ENCODE results near the gene CIB4. TPM values are rescaled to one million over a fixed set of nuclear protein-coding genes. Genes with fewer than 3 reads are reported as not detected.

The CIB4 gene
- total RNA-seq, 1 experiment from 2014 or later, result not detected

DNA sequence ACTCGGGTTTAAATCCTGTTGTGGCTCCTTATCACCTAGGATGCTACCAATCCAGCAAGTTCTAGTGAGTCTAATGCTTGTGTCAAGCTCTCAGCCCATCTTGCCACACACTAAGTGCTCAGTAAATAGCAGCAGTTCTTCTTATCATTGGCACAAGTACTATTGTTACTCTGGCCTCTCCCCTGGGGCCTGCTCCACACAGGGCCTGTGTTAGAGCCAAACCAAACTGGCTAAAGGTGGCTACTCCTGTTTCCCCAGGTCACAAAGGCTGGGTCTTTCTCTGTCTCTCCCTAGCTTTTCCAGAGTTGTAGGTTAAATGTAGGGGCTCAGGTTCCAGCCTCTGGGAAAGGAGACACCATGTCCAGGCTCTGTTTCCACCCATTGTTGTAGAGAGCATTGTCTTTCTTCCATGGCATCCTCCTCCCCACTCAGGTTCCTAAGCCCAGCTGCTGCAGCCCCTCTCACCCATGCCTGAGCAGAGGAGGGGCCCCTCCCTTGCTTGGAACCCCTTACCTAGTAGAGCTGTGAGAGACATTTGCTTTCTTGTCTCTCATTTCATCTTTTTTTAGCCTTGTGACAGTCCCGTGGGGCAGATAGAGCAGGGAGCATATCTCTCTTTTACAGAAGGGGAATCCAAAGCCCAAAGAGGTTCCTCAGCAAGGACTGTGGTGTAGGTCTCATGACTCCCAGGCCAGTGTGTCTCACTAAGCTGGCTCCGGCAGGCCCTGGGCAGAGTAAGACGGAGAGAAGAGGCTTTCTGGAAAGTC lies 106.9 kb downstream of the CIB4 start:
- TF ChIP-seq, protein P1, sequence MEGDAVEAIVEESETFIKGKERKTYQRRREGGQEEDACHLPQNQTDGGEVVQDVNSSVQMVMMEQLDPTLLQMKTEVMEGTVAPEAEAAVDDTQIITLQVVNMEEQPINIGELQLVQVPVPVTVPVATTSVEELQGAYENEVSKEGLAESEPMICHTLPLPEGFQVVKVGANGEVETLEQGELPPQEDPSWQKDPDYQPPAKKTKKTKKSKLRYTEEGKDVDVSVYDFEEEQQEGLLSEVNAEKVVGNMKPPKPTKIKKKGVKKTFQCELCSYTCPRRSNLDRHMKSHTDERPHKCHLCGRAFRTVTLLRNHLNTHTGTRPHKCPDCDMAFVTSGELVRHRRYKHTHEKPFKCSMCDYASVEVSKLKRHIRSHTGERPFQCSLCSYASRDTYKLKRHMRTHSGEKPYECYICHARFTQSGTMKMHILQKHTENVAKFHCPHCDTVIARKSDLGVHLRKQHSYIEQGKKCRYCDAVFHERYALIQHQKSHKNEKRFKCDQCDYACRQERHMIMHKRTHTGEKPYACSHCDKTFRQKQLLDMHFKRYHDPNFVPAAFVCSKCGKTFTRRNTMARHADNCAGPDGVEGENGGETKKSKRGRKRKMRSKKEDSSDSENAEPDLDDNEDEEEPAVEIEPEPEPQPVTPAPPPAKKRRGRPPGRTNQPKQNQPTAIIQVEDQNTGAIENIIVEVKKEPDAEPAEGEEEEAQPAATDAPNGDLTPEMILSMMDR (conservative IDR thresholded peaks at IDR 0.05; ENCODE audit: low read depth, low read length), result no peak
- TF ChIP-seq EZH2 (IDR thresholded peaks at IDR 0.05; ENCODE audit: borderline replicate concordance, low read depth, low read length, poor library complexity, severe bottlenecking), result no peak
- H3K4me3 ChIP-seq (ENCODE audit: low read depth, low read length, poor library complexity, severe bottlenecking), result no peak overlapping the region
- no peaks in the 10 kb centered on the region for H3K27me3 ChIP-seq (replicated peaks; ENCODE audit: insufficient read depth, low read depth, low read length, poor library complexity)
- H3K4me1 ChIP-seq (ENCODE audit: insufficient read depth, low read length, poor library complexity, severe bottlenecking), result no peaks in the 10 kb centered on the region
- H3K27ac ChIP-seq (ENCODE audit: low read depth, low read length, poor library complexity, severe bottlenecking), result no peak overlapping the region
- no peak for DNase-seq (ENCODE audit: low spot score)
- H3K36me3 ChIP-seq (ENCODE audit: insufficient read depth, low read length, poor library complexity, severe bottlenecking), result no peaks in the 10 kb centered on the region
- ChIA-PET POLR2A (ENCODE audit: low non-redundant PET) (no interaction called here), CTCF (no interaction called here)
- intact Hi-C loops (cut with micrococcal nuclease; ENCODE audit: unreplicated experiment), result no loop called here
- H3K9me3 ChIP-seq (ENCODE audit: low read depth, low read length, poor library complexity, severe bottlenecking), result no peaks in the 10 kb centered on the region
- BruUV-seq (replicated peaks), result no TSS peak

DNA sequence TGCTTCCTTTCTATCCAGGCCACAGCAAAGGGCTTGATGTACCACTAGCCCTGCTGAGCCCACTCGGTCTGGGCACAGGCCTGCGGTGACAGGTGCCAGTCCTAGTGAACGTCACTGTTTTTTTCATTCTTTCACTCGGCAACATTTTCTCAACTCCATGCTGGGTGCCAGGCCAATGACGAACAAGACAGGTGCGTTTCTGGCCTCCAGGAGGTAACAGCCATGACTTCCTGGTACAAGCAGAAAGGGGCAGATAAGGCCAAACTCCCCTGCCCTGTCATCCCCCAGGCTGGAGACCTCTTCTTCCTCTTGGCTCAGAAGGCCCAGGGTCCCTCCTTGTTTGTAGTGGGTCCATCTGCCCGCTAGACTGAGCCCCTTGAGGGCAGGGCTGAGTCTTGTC lies 107.5 kb downstream of the CIB4 start:
- no peaks in the 10 kb centered on the region for H3K4me1 ChIP-seq (ENCODE audit: insufficient read depth, low read length, poor library complexity, severe bottlenecking)
- no peak overlapping the region for H3K27ac ChIP-seq (ENCODE audit: low read depth, low read length, poor library complexity, severe bottlenecking)
- H3K9me3 ChIP-seq (ENCODE audit: low read depth, low read length, poor library complexity, severe bottlenecking), result no peaks in the 10 kb centered on the region
- H3K27me3 ChIP-seq (replicated peaks; ENCODE audit: insufficient read depth, low read depth, low read length, poor library complexity), result no peaks in the 10 kb centered on the region
- TF ChIP-seq EZH2 (IDR thresholded peaks at IDR 0.05; ENCODE audit: borderline replicate concordance, low read depth, low read length, poor library complexity, severe bottlenecking), result no peak
- TF ChIP-seq, protein P1 (conservative IDR thresholded peaks at IDR 0.05; ENCODE audit: low read depth, low read length), result no peak
- CTCF ChIA-PET, result no interaction called here
- POLR2A ChIA-PET (ENCODE audit: low non-redundant PET), result no interaction called here
- H3K36me3 ChIP-seq (ENCODE audit: insufficient read depth, low read length, poor library complexity, severe bottlenecking), result no peaks in the 10 kb centered on the region
- DNase-seq (ENCODE audit: low spot score), result no peak
- no TSS peak for BruUV-seq (replicated peaks)
- H3K4me3 ChIP-seq (ENCODE audit: low read depth, low read length, poor library complexity, severe bottlenecking), result no peak overlapping the region
- intact Hi-C loops (cut with micrococcal nuclease; ENCODE audit: unreplicated experiment), result no loop called here

DNA sequence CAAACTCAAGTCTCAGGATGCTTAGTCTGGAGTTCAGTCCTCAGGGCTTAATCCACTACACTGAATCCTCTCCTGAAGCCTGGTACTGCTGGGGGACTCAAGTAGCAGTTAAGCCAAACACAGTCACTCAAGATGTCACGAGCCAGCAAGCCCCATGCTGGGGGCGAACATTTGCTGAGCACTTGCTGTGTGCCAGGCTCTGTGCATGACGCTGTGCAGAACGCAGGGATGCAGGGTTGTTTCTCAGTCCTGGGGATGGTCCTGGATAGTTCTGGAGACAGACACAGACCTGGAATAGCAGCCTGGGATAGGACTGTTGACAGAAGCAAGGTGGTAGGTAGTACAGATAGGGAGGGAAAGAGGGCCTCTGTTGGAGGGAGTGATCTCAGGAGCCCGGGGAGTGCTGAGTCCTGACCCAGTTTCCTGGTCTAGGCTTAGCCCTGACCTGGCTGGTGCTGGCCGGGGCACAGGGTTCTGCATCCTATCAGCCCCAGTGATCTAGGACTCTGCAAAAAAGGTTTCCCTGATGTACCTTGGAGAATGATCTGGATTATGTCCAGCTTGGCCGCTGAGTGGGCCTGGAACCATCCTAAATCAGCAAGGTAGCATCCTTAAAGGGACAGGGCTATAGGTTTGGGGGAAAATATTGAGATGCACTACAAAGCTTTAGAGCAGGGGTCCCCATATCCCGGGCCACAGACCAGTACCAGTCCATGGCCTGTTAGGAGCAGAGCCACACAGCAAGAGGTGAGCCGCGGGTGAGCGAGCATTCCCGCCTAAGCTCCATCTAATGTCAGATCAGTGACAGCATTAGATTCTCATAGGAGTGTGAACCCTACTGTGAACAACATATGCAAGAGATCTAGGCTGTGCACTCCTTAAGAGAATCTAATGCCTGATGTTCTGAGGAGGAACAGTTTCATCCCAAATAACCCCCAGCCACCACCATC lies 108.6 kb downstream of the CIB4 start:
- Histone ChIP-seq H3K9me3 (ENCODE audit: low read depth, low read length, poor library complexity, severe bottlenecking) (no peaks in the 10 kb centered on the region), H3K4me1 (ENCODE audit: insufficient read depth, low read length, poor library complexity, severe bottlenecking) (no peaks in the 10 kb centered on the region), H3K36me3 (ENCODE audit: insufficient read depth, low read length, poor library complexity, severe bottlenecking) (no peaks in the 10 kb centered on the region), H3K27me3 (replicated peaks; ENCODE audit: insufficient read depth, low read depth, low read length, poor library complexity) (no peaks in the 10 kb centered on the region), H3K4me3 (ENCODE audit: low read depth, low read length, poor library complexity, severe bottlenecking) (no peak overlapping the region), H3K27ac (ENCODE audit: low read depth, low read length, poor library complexity, severe bottlenecking) (no peak overlapping the region)
- ChIA-PET CTCF (no interaction called here), POLR2A (ENCODE audit: low non-redundant PET) (no interaction called here)
- no TSS peak for BruUV-seq (replicated peaks)
- intact Hi-C loops (cut with micrococcal nuclease; ENCODE audit: unreplicated experiment), result no loop called here
- no peak for TF ChIP-seq EZH2 (IDR thresholded peaks at IDR 0.05; ENCODE audit: borderline replicate concordance, low read depth, low read length, poor library complexity, severe bottlenecking)
- TF ChIP-seq, protein P1 (conservative IDR thresholded peaks at IDR 0.05; ENCODE audit: low read depth, low read length), result no peak
- no peak for DNase-seq (ENCODE audit: low spot score)

Other genes with a start within 250 kb of the CIB4 start
- not detected in 2 replicates for gene DRC1, start 239.4 kb downstream of the CIB4 start, total RNA-seq (2021)
- gene OTOF, start 163.2 kb downstream of the CIB4 start, total RNA-seq (2021), result not detected in 2 replicates
- 0.13 and 0.31 TPM in 2 replicates for gene KCNK3, start 51.4 kb upstream of the CIB4 start, total RNA-seq (2021)
- gene SLC35F6, start 122.9 kb upstream of the CIB4 start, total RNA-seq (2021), result 32.8 and 33.2 TPM in 2 replicates
- gene CENPA, start 144.7 kb upstream of the CIB4 start, total RNA-seq (2021), result 59.2 and 66.3 TPM in 2 replicates
- 110 and 111 TPM in 2 replicates for gene DPYSL5, start 206.8 kb upstream of the CIB4 start, total RNA-seq (2021)